Body of pancreas (tissue), 4 donors: Measurements from ENCODE around the gene CACNA2D4.

ENCODE experiments used
- CTCF ChIP-seq, 7 experiments: fragments of 450-650 bp in 4 of 7; fragments of 200-600 bp in 3 of 7; sonication (generic) in 3 of 7; IDR thresholded peaks; one replicate each; pipeline ENCODE4 v1.5.1; 2016 to 2019; ENCODE audit warnings: antibody characterized with exemption in 7 of 7
- POLR2A ChIP-seq, 3 donors: fragments of 450-650 bp; IDR thresholded peaks; one replicate each; pipeline ENCODE4 v1.6.1; 2016; ENCODE audit warnings: antibody characterized with exemption in 3 of 3, mild to moderate bottlenecking in 2 of 3

GRCh38 chr12:1848146-1848545 is 70.3 kb downstream of the CACNA2D4 start:
- TF ChIP-seq CTCF (IDR thresholded peaks at IDR 0.05) (no peak), POLR2A (IDR thresholded peaks at IDR 0.05) (no peak)
